Nucleus accumbens (tissue), 56 donors: Measurements from ENCODE around the gene ANKFY1.

Source experiments
- DNase-seq, 56 donors: peaks; one replicate each; lab custom pipeline; 2025; lab: John Stamatoyannopoulos, UW

ANKFY1 gene, protein sequence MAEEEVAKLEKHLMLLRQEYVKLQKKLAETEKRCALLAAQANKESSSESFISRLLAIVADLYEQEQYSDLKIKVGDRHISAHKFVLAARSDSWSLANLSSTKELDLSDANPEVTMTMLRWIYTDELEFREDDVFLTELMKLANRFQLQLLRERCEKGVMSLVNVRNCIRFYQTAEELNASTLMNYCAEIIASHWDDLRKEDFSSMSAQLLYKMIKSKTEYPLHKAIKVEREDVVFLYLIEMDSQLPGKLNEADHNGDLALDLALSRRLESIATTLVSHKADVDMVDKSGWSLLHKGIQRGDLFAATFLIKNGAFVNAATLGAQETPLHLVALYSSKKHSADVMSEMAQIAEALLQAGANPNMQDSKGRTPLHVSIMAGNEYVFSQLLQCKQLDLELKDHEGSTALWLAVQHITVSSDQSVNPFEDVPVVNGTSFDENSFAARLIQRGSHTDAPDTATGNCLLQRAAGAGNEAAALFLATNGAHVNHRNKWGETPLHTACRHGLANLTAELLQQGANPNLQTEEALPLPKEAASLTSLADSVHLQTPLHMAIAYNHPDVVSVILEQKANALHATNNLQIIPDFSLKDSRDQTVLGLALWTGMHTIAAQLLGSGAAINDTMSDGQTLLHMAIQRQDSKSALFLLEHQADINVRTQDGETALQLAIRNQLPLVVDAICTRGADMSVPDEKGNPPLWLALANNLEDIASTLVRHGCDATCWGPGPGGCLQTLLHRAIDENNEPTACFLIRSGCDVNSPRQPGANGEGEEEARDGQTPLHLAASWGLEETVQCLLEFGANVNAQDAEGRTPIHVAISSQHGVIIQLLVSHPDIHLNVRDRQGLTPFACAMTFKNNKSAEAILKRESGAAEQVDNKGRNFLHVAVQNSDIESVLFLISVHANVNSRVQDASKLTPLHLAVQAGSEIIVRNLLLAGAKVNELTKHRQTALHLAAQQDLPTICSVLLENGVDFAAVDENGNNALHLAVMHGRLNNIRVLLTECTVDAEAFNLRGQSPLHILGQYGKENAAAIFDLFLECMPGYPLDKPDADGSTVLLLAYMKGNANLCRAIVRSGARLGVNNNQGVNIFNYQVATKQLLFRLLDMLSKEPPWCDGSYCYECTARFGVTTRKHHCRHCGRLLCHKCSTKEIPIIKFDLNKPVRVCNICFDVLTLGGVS

DNA sequence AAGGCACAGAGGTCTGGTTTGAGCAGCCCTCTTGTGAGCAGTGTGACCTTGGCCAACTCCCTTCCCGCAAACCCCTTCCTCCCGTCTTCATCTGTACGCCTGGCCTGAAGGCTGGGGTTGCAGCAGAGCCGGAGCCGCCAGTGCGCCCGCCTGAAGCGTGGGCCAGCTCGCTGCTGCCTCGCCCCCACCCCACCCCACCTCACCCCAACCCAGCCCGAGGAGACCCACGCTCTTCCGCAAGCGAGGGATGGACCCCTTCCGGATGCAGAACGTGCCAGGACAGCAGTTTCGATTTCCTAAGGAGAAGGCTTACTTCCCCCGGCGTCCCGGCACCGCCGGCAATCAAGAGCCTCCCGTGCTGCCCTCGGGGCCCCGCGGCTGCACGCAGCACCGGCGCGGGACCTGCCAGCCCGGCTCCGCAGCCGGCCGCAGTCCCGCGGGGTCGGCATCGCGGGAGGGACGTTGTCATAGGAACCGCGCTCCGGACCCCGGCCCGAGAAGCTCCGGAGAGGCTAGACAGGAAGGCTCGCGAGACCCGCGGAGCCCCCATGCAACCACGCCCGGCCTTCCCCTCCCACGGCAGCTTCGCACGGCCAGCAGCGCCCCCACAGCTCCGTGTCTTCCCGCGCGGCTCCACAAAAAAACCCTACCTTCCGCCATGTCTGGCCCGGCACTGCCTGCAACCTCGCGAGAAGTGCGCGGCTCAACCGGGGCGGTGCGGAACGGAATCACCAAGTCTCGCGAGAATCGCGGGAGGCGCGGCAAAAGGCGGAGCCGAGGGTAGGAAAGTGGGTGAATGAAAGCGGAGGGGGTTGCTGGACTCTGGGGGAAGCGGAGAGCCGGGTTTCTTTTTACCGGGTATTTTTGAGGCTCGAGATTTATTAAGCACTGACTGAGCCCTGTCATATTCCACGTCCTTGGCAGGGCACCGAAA is at the start of gene ANKFY1:
TSS of gene ANKFY1 (minus strand) at position 698 of the 934 bp plus-strand sequence. CDS start at position 660, 38 bp downstream.
- DNase-seq, result peak; percentile 54 to 97 (median 89)

DNA sequence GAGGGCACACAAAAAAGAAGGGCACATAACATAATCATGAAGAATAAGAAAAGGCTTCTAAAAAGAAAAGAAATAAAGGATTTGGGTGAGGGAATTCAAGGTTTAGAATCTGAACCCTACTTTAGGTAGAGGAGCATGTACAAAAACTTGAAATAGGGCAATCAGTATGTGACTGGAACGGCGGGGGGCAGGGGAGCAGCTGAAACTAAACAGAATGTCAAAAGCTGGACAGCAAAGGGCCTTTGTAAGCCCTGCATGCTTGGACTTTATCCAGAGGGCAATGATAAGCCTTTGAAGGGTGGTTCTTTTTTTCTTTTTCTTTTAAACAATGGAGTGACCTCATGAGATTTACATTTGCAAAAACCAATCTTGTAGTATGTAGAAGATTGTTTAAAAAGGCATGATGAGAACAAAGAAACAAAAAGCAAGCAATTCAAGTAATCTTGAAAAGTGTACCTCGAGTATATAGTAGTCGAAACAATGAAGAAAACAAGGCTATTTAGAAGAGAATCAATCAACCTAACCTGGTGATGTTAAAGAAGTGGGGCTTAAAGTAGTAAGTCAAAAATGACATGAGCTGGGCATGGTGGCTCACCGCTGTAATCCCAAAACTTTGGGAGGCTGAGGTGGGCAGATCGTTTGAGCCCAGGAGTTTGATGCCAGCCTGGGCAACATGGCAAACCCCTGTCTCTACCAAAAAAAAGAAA is 46.7 kb upstream of the ANKFY1 start:
- peak in 25 of 56 donors; percentile 6 to 56 (median 16) for DNase-seq

DNA sequence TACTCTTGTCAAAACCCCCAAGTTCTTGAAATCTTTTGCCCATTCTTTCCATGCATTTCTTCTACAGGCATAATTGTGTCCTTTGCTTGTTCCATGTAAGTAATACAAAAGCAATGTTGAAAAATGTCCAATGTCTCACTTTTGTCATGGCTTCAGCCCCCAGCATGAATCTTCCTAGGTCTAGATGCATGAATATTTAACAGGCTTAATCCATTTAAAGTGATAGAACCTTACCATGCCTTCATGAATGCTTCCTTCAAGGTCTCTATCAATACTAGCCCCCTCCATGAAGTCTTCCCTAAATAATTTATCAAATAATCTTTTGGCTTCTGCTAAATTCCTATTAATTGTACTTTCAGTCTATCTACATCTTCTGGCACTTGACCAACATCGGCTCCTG is 46.1 kb upstream of the ANKFY1 start:
- no peak for DNase-seq

DNA sequence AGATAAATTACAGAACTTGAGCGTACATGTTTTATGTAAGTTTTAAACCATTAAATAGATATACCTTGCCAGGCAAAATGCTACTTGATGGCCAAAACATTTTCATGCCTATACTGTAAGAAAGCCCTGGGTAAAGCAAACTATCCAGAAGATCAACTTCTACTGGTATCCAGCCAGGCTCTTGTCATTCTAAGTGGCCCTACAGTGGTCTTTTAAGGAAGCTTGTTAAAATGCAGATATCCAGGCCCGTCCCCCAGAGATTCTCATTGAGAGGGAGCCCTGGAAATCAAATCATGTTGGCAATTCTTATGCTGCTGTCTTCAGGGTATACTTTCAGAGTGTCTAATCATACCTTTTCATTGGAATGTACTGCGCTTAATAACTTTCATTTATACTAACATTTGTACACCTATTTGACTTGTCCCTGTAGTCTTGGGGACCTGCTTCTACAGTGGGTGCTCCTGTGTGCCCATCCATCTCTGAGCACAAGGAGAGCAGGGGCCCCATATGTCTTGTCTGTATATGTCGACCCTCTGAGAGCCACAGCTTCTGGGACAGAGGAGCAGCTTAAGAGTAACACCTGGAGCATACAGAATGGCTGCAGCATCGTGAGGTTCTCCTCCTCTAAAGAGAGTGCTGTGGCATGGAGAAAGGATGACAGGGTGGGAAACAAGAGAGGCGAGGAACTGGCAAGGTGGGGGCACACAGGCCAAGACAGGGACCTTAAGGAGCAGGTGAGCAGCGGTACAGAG is 43.6 kb upstream of the ANKFY1 start:
- no peak for DNase-seq

DNA sequence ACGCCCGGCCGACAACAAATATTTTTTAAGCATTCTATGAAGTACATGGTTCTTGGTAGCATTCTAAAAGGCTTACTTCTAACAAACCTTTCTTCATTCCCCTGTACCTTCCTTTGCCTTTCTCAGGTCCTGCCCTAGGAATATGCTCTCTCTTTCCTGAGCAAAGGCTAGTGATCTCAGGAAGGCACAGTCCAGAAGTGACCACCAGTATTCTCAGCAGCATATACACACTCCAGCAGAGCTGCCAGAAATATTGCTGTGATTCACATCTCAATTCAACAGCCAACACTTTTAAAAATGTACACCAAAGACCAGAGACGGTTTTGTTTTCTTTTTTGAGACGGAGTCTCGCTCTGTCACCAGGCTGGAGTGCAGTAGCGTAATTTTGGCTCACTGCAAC is 41.4 kb upstream of the ANKFY1 start:
- DNase-seq, result no peak

DNA sequence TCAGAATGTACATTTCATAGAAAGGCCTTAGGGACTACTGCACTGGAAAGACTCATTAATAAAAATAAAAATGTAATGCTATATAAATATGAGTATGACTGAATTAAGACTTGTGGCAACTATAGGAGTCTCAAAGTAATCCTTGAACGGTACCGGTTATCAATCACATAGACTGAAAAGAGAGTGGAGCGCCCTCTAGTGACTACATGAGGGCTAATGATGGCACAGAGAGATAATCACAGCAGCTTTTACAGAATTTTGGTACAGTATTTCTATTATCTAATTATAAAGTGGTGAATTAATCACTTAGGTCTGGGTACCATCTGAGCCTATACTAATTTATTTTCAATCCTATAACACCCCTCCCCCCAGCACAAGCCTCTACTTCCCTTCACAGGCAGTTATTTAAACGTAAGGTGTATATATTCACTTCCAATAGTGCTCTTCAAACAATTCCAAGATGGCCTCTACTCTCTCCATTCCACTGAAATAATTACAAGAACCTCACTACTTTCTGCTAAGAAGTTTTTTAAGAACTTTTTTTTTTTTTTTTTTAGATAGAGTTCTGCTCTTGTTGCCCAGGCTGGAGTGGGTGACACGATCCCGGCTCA is 40.7 kb upstream of the ANKFY1 start:
- DNase-seq, result peak in 22 of 56 donors; percentile 4 to 75 (median 17)

DNA sequence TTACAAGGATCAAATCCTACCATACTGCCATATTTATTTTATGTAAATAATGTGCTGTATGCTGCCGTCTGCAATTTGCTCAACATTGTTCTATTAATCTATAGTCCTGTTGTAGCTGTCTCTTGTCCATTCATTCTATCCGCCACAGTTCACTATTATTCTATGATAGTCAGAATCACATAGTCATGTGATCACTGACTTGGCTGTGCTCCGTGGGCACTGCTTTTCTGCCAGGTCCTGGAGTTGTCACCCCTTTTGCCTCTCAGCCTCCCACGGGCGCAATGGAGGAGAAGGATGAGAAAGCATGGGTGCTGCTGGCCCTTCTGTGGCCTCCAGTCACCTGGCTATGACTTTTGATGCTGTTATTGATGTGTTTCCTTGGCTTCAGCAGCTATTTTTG is 37.3 kb upstream of the ANKFY1 start:
- peak in 46 of 56 donors; percentile 3 to 73 (median 48) for DNase-seq

DNA sequence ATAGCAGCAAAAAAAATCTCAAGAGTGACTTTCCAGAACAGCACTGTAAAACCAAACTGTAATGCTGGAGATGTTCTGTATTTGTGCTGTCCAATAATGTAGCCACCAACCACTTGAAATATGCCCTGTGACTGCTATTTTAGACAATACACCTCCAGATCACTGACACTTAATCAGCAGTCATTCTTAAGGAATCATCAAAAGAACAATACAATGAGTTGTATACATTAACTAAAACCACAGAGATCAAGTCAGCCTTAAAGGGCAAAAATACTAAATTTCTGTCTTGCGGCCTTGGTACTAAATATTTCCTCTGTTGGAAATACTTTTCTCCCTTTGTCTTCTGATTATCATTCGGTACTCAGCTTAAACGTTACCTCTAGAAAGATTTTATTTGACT is 33.6 kb upstream of the ANKFY1 start:
- no peak for DNase-seq

DNA sequence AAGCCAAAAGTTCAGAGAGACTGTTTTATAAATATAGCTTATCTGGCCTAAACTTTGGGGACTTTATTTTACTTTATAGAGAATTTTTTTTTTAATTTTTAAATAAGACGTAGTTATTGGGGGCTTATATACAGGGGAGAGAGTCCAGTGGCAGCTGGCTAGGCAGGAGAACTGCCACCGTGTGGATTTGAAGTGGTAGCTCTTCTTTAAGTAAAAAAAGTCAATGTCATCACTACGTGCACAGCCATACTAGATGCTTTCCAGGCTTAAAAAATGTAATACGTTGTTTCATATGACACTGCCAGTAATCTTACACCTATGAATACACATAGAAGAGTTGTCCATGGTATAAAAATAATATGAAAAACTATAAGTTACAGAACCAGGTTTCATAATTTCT is 31.9 kb upstream of the ANKFY1 start:
- DNase-seq, result no peak

DNA sequence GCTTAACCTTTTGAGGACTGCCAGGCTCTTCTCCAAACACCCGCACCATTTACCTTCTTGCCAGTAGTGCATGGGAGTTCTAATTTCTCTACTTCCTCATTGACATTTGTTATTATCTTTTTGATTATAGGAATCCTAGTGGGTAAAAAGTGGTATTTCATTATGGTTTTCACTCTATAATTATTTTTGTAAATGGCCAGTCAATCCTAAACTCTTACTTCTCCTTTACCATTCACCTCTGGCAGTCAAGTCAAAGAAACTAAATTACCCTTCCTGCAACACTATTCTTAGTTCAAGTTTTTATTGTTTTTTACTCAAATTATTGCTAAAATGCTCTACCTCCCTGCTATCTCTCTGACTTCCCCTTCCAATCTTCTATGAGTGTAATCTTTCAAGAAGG is 29.8 kb upstream of the ANKFY1 start:
- DNase-seq, result no peak

DNA sequence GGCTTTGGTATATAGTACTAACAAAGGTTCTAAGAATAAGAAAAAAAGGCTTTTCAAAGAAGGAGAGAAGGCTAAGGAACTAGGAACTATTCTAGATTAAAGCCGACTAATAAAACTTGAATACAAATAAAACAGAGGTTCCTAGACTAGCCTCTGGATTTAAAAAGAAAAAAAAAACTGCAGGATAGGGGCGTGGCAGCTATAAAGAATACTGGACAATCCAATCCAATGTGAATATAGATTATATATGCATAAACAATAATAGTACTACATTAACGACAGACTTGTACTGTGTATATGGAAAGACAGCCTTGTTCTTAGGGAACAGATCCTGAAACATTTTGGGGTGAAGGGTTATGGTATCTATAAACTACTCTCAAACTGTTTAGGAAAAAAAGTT is 23.9 kb upstream of the ANKFY1 start:
- no peak for DNase-seq

DNA sequence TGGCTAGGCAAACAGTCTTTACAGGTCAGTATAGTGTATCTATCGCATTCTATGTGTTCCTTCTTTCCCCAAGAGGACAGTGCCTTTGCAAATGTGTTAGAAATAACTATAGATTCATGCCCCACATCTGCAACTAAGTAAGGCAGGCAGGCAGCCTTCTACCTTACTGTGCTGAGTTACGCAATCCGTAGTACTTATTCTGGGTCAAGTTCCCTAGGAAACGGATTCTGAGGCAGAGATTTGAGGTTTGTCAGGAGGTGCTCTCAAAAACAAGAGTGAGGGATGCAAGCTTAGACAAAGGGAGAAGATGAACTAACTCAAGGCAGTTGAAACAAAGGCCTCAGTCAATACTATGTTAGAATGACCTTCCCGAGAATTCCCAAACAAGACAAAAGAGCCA is 12.7 kb upstream of the ANKFY1 start:
- peak in 4 of 56 donors; percentile 10 to 21 (median 16) for DNase-seq

DNA sequence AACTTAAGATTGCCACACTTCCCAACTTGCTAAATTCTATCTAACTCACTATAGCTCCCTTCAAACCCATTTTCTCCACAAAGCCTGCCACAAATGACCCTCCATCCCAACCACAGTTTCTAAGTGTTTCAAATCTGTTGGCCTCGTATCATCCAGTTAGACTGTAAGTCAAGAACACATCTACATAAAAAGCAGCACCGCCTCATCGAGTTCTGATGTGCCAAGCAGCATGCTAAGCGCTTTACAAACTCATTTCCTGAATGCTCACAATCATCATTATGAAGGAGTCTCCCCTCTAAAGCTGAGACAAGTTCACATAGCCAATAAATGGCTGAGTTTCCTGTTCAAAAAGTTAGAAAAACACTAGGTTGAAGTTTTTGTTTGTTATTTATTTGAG is 9.2 kb upstream of the ANKFY1 start:
- no peak for DNase-seq

DNA sequence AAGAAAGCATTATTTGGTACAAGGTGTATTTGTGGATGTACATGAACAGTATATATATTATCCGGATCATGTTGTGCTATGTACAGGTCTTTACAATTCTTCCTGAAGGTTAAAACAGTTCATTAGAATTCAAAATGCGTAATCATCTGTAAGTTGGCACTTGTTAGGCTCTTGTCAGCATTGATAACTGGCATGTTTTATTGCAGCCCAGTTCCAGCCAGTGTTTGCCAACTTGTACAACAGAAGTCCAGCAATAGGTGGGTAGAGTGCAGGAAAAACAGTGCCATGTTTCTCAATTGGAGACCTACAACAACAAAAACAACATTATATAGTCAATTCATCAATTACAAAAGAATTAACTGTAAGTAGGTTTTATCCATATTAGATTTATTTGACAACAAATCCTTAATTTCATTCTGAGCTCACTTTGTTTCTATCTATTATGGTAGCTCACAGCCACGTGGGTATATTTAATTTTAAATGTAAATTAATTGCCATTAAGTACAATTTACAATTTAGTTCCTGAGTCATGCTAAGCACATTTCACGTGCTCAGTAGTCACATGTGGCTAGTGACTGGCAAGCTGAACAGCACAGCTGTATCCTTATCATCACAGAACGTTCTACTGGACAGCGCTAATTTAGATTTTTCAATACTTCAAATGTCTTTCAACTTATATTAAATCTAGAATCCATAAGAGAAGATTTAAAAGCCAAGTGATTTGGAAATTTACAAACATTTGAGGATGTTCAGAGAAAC is 8.6 kb upstream of the ANKFY1 start:
- peak in 8 of 56 donors; percentile 3 to 38 (median 6) for DNase-seq

DNA sequence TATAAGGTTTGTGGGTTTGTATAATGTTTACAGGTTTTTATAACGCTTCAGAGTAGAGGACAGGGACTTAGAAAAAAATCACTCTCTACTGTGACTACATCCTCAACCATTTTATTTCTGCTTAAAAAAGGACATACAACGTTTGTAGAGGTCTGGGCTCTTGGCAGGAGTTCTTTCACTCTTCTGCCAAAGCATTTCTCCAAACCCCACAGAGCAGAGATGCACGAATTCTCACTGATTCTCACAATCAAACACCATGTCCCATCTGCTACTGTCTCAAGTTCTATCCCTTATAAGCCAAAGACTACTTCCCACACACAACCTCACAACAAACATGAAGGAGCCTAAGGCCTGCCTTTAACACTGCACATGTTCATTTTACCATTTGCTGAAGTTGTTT is 7.0 kb upstream of the ANKFY1 start:
- DNase-seq, result no peak

DNA sequence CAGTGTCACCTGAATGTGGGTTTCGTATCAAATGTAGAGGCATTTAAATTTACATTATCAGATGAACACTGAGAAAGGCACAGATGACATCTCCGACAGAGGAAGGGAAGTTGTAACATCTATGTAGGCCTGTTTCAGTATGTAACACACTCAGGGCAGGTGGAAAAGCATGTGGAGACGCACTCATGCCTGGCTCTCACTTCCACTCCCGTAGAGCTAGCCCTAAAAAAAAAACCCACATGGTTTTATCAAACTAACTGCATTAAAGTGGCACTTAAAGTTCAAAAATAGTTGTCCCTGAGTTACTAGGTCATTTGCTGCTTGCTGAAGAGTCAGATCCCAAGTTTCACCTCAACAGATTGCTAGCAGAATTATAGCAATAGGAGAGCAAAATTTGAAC is 6.1 kb upstream of the ANKFY1 start:
- DNase-seq, result no peak

DNA sequence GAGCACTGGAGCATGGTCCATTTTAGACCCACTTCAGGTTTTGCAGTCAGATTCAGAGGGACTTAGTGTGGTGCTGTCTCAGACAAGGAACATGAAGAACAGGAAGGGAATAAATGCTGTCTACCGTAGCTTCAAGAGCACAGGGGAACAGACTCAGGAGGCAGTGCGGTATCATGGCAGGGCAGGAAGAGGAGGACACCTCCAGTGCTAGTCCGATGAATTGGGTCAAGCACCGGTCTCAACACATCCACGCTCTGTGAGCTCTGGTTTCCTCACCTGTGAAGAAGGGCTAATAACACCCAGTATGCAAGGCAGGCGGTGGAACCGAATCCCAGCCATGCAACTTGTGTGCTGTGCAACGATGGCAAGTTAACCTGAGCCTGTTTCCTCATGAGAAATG is 3.6 kb upstream of the ANKFY1 start:
- no peak for DNase-seq
